ENCODE measurements around the gene BOLA2B.
"Not testable (repeated sequence)": the region's sequence is repeated elsewhere in the genome, so short reads cannot be mapped to it uniquely, and the experiment has no call there.

BOLA2B gene

DNA sequence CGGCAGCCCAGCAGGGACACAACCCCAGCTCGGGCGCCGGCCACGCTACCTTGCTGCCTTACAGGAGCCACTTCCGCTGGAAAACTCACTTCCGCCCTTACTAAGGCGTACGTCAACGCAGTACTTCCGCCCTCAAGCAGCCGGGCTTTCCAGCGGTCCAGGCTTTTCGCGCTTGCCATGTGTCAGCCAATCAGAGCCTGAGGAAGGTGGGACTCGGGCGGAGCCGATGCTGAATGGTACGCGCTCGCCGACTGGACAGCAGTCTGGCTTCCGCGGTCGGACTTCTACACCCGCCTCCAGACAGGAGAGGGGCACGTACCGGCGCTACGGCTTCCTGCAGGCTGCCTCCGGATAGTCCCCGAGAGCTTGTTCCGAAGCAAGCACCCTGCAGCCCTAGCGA, at the start of gene BOLA2B, which contains the start of gene SLX1A:
BOLA2B (minus strand) TSS at position 52 of the 400 bp plus-strand sequence. CDS start 71 bp downstream, outside the sequence.
SLX1A (plus strand) TSS at position 261 of the 400 bp plus-strand sequence. CDS start 210 bp downstream, outside the sequence.
- DNase-seq (ENCODE audit: low read depth in 2 of 2) = not testable (repeated sequence)

DNA sequence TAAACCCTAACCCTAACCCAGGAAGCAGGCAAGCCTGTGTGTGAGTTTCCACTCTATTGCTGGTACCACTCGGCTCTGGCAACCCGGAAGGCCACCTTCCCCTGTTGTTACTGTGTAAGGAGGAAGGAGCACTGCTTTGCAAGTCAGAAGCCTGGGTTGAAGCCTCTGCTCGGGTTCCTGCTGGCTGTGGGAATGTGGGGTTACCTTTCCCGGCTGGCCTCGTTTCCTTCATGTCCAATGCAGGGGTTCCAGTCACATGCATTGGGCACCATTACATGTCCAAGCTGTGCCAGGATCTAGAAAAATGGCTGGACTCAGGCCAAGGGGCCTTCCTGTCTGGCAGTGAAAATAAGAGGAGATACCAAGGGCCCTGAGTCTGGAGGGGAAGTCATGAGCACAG, 23.6 kb upstream of the BOLA2B start:
- not testable (repeated sequence) for DNase-seq (ENCODE audit: low read depth in 2 of 2)

DNA sequence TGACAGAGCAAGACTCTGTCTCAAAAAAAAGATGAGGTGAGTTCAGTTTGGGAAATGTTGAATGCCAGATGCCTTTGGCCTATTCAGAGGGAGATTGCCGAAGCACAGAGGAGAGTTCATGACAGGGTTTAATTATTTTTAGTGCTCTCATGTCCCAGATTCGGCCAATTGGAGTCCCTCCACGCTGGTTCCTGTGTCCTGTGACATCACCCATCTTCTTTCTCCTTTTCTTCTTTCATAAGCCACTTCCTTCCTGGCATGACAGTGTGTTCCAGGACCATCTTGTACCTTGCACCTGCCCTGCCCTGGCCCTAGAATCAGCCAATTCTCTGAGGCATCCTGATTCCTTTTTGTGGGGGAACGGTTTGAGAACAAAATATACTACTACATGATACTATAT, 17.9 kb upstream of the BOLA2B start:
- DNase-seq (ENCODE audit: low read depth in 2 of 2) = not testable (repeated sequence)

DNA sequence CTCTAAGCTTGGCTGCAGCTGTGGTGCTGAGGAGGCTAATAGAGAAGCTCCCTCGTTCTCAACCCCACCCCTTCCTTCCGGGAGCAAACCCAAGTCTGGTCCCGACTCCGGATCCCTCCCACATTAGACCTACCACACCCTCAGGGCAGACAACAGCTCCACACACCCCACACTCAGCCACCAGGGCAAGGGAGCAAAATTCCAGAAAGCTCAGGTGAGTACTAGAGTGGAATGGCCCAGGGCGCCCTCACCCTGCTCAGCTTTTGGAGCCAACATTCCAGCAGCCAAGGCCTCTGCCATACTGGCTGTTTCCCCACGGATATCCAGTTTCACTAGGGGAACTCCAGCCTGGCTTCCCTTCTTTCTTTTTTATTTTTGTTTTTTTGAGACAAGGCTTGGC, 15.6 kb upstream of the BOLA2B start:
- not testable (repeated sequence) for DNase-seq (ENCODE audit: low read depth in 2 of 2)

DNA sequence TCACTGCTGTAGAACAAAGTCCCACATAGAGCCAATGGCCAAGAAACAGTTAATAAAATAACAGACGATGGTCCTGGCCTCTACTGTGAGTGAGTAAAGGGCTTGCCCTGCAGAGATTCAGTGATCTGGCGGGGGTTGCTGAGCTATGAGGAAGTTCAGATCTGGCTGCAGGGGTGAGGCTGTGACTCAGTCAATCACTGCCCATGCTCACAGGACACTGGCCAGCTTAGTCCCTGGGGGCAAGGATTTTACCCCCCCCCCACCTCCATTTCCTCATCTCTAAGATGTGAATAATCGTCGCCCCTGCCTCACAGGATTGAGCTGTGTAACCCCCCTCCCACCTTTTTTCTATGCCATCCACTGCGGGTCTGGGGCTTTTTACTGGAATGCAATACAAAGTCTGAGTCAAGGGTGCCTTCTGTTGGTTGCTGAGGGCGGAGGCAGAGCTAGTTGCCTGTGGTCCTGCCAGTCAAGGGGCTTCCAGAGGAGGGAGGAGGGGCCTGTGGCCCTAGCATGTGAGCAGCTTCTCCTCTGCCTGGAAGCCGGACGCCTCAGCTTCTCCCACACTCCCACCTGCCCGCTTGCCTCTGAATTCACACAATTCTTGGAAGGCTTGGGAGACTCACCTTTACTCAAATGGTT, 13.7 kb upstream of the BOLA2B start:
- not testable (repeated sequence) for DNase-seq (ENCODE audit: low read depth in 2 of 2)

DNA sequence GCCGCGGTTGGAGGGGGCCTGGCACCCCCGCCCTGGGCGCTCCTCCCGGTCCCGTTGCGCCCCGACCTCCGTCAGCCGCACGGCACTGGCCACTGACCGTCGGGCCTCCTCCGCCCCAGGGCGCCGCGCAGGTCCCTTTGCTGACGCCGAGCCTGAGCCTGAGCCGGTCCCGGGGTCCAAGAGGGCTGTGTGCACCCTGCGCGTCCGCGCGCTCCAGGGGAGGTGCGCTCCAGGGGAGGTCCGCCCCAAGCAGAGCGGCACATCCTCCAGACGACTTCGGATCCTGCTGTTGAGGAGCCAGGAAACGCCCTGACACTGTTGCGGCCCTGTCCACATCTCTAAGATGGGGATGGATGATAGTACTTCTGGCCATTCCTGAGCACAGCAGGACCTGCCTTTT, 12.8 kb upstream of the BOLA2B start:
- DNase-seq (ENCODE audit: low read depth in 2 of 2) = not testable (repeated sequence)

DNA sequence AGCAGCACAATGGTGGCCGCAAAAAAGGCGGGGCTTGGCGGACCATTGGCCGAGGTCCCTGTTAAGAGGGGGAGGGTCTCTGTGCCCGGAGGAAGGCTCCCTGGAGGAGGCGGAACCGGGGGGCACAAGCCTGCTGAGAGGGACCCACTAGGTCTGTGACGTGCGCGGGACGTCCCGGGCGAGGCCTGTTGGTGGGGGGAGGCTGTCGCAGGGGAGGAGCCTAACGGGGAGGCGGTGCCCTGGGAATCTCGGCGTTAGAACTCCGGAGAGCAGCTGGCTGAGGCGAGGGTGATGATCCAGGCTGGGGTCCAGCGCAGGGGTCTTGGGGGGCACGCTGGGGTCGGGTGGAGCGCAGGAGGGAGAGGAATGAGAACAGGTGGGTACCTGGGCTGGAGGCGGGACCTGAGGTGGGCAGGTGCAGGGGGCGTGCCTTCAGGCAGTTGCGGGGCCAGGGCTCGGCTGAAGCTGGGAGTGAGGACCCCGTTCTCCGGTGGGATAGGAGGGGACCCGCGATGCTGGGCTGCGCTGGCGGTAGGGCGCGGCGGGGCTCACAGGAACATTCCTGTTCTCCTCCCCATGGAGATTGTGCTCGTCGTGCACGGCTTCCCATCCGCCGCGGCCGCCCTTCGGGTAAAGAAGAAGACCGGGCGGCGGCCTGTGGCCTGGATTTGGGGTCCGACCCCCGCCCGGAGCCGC, 12.2 kb upstream of the BOLA2B start:
- not testable (repeated sequence) for DNase-seq (ENCODE audit: low read depth in 2 of 2)

DNA sequence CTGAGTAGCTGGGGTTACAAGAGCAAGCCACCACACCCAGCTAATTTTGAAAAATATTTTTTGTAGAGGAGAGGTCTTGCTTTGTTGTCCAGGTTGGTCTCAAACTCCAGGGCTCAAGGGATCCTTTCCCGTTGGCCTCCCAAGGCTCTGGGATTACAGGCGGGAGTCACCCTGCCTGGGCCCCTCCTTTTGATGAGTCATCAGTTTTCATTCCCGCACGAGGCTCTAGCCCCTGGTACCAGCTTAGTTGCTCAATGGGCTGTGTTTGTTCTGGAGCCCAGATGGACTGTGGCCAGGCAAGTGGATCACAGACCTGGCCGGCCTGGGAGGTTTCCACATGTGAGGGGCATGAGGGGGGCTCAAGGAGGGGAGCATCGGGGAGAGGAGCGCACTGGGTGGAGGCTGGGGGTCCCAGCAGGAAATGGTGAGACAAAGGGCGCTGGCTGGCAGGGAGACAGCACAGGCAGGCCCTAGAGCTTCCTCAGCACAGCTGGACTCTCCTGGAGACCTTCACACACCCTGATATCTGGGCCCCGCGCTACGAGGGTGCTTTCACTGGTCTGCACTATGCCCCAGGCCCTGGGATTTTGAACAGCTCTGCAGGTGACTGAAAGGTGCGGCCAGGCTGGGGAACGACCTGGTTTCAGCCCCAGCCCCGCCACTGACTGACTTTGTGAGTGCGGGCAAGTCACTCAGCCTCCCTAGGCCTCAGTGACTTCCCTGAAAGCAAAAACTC, 6.3 kb upstream of the BOLA2B start:
- not testable (repeated sequence) for DNase-seq (ENCODE audit: low read depth in 2 of 2)

DNA sequence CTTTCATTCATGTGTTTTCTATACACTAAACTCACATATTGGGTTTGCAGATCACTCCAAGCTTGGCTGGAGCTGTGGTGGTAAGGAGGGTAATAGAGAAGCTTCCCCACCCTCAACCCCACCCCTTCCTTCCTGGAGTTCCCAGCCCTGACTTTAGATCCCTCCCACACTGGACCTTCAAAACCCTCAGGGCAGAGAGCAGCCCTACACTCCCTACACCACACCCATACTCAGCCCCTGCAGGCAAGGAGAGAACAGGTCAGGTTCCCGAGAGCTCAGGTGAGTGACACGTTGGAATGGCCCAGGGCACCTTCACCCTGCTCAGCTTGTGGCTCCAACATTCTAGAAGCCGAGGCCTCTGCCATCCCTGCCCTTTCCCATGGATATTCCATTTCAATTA, 5.6 kb upstream of the BOLA2B start, which contains the start of gene SULT1A3:
SULT1A3 (plus strand) TSS at position 207 of the 400 bp plus-strand sequence. CDS start 1,474 bp downstream, outside the sequence.
- not testable (repeated sequence) for DNase-seq (ENCODE audit: low read depth in 2 of 2)

DNA sequence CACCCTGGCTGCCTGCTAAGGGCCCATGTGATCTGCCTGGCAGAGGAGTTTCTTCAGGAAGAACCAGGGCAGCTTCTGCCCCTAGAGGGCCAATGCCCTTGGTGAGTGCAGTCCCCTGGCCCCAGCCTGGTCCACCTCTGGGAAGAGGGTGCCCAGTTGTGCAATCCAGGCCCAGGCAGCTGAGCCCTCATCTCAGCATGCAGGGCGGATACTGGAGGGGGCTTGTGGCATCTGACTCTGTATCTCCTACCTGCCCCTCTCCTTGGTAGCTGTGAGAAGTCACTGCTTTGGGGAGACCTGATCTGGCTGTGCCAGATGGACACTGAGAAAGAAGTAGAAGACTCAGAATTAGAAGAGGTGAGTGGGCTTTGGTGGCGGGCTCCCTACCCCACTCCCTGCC, 3.5 kb upstream of the BOLA2B start:
- not testable (repeated sequence) for DNase-seq (ENCODE audit: low read depth in 2 of 2)

DNA sequence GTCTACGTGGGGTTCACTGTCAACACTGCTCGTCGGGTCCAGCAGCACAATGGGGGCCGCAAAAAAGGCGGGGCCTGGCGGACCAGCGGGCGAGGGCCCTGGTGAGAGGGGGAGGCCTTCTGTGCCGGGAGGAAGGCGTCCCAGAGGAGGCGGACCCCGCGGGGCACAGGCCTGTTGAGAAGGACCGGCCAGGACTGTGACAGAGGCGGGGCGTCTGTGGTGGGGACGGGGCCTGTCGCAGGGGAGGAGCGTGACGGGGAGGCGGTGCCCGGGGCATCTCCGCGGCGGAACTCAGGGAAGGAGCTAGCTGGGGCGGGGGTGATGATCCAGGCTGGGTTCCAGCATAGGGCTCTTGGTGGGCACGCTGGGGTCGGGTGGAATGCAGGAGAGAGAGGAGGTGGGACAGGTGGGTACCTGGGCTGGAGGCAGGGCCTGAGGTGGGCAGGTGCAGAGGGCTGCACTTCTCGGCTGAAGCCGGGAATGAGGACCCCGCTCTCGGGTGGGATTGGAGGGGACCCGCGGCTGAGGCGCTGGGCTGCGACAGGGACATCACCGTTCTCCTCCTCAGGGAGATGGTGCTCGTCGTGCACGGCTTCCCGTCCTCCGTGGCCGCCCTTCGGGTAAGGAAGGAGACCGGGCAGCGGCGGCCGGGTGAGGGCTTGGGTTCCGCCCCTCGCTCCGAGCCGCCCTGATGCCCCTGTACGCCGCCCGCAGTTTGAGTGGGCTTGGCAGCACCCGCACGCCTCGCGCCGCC, 883 bp upstream of the BOLA2B start:
- not testable (repeated sequence) for DNase-seq (ENCODE audit: low read depth in 2 of 2)

DNA sequence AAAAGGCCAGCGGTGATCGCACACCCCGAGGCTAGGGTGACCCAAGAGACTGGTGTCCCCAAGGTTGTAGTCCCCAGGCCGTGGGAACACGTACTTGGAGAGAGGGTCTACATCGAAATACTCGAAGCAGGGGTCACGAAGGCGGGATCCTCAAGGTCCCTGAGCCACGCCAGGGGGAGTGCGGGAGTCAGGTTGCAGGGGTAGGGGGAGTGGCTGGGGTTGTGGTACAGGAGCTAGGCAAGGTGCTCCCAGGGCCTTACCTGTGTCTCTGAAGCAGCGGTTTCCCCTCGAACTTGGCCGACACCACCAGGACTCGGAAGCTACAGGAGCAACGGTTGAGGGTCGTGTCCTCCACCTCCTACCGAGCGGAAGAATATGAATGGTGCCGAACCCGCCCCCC, 368 bp downstream of the BOLA2B start:
- DNase-seq (ENCODE audit: low read depth in 2 of 2) = not testable (repeated sequence)

DNA sequence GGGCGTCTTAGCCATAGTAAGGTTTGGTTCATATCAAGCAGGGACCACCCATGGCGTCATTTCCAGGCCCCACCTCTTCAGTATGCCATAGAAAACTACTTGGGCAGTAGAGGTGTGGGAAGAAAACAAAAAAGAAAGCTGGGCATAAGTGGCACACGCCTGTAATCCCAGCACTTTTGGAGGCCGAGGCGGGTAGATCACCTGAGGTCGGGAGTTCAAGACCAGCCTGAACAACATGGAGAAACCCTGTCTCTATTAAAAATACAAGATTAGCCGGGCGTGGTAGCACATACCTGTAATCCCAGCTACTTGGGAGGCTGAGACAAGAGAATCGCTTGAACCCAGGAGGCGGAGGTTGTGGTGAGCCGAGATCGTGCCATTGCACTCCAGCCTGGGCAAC, 2.3 kb downstream of the BOLA2B start:
- not testable (repeated sequence) for DNase-seq (ENCODE audit: low read depth in 2 of 2)

DNA sequence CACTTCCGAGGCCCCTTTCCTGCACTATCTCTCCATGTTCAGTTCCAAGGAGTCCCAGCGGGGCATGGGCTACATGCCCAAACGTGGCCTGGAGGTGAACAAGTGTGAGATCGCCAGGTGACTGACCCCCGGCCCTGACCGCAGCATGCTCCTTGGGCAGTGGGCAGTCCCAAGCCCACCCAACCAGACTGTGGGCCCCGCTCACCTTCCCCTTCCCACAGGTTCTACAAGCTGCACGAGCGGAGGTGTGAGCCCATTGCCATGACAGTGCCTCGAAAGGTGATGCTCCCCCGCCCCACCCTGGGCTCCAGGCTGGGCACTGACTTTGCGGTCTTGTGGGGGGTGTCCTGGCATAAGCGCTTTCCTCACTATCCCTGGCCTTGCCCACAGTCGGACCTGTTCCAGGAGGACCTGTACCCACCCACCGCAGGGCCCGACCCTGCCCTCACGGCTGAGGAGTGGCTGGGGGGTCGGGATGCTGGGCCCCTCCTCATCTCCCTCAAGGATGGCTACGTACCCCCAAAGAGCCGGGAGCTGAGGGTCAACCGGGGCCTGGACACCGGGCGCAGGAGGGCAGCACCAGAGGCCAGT, 5.4 kb downstream of the BOLA2B start:
- no peak for DNase-seq (ENCODE audit: low read depth in 2 of 2)

DNA sequence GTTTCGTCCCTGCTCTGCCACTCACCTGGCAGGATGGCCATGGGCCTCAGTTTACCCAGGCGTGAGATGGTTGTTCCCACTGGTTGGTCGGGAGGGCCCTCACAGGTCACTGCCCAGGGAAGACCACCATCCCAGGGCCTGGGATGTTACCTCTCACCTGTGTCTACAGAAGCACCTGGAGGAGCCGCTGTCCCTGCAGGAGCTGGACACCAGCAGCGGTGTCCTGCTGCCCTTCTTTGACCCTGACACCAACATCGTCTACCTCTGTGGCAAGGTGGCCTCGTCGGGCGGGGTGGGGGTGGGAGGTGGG, 6.0 kb downstream of the BOLA2B start:
- no peak for DNase-seq (ENCODE audit: low read depth in 2 of 2)

DNA sequence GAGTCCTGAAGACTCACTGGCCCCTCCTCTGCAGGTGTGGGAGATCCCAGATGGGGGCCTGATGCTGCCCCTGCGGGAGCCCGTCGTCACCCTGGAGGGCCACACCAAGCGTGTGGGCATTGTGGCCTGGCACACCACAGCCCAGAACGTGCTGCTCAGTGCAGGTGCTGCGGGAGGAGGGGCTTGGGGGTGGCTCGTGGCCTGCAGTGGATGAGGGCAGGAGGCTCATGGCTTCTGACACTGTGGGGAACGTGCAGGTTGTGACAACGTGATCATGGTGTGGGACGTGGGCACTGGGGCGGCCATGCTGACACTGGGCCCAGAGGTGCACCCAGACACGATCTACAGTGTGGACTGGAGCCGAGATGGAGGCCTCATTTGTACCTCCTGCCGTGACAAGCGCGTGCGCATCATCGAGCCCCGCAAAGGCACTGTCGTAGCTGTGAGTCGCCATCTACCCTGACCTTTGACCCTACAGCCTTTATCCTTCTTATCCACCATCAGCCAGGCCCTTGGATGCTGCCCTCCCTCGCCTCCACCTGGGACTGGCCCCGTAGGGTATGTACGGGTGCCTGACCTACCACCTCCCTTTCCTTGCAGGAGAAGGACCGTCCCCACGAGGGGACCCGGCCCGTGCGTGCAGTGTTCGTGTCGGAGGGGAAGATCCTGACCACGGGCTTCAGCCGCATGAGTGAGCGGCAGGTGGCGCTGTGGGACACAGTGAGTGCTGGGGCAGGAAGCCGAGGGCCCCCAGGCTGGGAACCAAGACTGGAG, 6.5 kb downstream of the BOLA2B start:
- DNase-seq (ENCODE audit: low read depth in 2 of 2) = peak; percentile 73 to 88

DNA sequence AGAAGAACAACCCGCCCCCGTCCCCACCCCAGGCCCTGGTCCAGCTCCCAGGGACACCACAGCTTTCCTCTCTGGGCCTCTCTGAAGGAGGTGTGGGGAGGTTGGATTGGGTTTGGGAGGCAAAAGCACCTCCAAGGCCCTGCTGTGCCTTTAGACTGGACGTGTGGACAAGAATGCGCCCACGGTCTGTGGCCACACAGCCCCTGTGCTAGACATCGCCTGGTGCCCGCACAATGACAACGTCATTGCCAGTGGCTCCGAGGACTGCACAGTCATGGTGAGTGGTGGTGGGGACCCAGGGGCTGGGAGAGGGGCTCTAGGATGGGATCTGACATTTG, 7.1 kb downstream of the BOLA2B start:
- no peak for DNase-seq (ENCODE audit: low read depth in 2 of 2)

DNA sequence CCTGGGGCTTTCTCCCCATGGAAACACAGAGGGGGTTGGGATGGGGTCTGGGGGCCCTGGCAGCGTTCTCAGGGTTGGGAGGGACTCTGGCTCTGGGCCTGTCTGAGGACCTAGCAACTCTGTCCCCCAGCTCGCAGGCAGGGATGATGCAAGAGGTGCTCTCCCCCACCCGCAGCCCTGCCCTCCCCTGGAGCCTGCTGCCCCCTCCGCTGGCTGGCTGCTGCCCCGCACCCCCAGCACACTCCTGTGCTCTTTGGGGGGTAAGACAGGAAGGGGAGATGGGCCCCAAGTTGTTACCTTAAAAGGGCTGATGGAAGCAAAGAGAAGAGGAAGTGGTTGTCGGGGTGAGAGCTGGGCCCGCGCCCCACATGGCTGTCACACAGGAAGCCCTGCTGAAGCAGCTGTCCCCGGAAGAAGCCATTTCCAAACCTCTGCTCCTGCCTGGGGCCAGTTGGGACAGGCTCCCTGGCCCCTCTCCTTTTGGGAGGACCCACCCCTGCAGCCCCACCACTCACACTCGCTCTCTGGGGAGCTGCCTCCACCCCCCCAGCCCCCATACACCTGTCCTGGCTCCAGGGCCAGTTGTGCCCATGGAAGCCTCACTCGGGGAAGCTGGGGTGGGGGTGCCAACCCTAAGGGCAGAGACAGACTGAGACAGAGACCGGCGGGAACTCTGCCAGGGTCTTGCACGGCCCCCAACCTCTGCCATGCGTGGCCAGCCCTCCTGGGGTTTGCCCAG, 7.6 kb downstream of the BOLA2B start:
- peak; percentile 47 to 74 for DNase-seq (ENCODE audit: low read depth in 2 of 2)

DNA sequence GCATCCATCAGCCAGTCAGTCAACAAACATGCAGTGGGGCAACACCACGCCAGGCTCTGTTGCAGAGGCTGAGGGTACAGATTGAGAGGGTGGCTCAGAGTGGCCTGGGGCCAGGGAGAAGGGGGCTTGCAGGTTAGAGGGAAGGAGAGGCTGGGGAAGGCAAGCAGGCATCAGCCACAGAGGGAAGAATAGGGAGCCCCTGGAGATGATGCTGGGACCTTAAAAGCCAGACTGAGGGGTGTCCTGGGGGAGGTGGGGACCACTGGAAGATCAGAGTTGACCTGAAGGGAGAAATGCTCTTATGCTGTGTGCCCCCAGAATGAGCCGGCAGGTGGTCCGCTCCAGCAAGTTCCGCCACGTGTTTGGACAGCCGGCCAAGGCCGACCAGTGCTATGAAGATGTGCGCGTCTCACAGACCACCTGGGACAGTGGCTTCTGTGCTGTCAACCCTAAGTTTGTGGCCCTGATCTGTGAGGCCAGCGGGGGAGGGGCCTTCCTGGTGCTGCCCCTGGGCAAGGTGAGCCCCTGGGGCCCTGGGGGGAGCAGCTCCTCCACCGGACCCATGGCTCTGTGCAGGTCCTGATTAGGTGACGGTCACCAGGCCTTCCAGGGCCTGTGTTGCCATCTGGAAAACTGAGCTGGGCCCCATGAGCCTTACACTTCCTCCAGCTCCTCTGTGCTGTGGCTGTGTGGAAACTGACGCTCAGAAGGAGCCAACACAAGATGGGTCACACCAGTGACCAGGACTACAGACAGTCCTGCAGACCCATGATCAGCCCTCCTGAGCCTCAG, 8.4 kb downstream of the BOLA2B start:
- peak in 1 of 2 donors; percentile 1 for DNase-seq (ENCODE audit: low read depth in 2 of 2)
